ENCODE data around the gene LLGL2. TPM values are rescaled to one million over a fixed set of nuclear protein-coding genes. Genes with fewer than 3 reads are reported as not detected.

Gene LLGL2
- total and polyA plus RNA-seq, 10 of the 15 experiments (the other 5 are each of a cell fraction or from before 2014, with no cell fraction given) = 0.21 to 9.9 (median 4.5) TPM

- H3K27me3 ChIP-seq (replicated peaks in 1 of 2; ENCODE audit: control insufficient read depth in 2 of 2, insufficient read depth in 2 of 2, low read length in 1 of 2) = peaks cover 0 to 6% of the 10 kb centered on the region in 2 experiments; a peak in 2 of 4 replicates
- no peak overlapping the region for H2AFZ ChIP-seq (ENCODE audit: control insufficient read depth, low read depth, low read length)
- H3K27ac ChIP-seq (ENCODE audit: control insufficient read depth, insufficient read depth) = no peak overlapping the region
- no peak overlapping the region for H3K9ac ChIP-seq (ENCODE audit: control insufficient read depth, insufficient read depth, low read length)
- H3K9me3 ChIP-seq (replicated peaks; ENCODE audit: control insufficient read depth, insufficient read depth, low read length) = no peaks in the 10 kb centered on the region
- CTCF ChIA-PET = interaction anchor here (1.3 to 1.4 kb wide), 2 partner anchors 10 to 64 kb away, joined by 4 read pairs; partner anchors contain the start of gene TSEN54
- SMC1A ChIA-PET (ENCODE audit: uncharacterized antibody, unreplicated experiment) = interaction anchor here (0.7 to 1.6 kb wide), 3 partner anchors 8 to 44 kb away, joined by 3 to 4 read pairs (median 3); partner anchors contain the start of gene TSEN54
- H3K4me2 ChIP-seq (ENCODE audit: control insufficient read depth, insufficient read depth) = peak overlapping the region; percentile 91
- RAD21 ChIA-PET (ENCODE audit: unreplicated experiment) = interaction anchor here (0.7 to 1.0 kb wide), 2 partner anchors 10 to 23 kb away, joined by 3 to 5 read pairs; partner anchors contain the start of gene TSEN54
- WGBS (ENCODE audit: insufficient coverage, insufficient replicate concordance, low lambda C conversion rate, missing lambda C conversion rate) = 70% methylated on average over 12 of the region's 13 CpGs
- intact Hi-C loops (cut with micrococcal nuclease; ENCODE audit: unreplicated experiment) = no loop called here
- no peaks in the 10 kb centered on the region for H3K79me2 ChIP-seq (ENCODE audit: control insufficient read depth, insufficient read depth, low read length)
- POLR2A ChIA-PET = interaction anchor here (0.7 to 1.1 kb wide), 2 partner anchors 9 to 167 kb away, joined by 3 to 4 read pairs; no protein-coding TSS in a partner anchor
- H4K20me1 ChIP-seq (ENCODE audit: control insufficient read depth, insufficient read depth) = no peaks in the 10 kb centered on the region
- no TSS peak for BruUV-seq (replicated peaks)
- TF ChIP-seq ZNF384 (IDR thresholded peaks at IDR 0.05; ENCODE audit: borderline replicate concordance, low read depth, low read length) = no peak
- TF ChIP-seq SMAD1 (IDR thresholded peaks at IDR 0.05; ENCODE audit: low read depth, partially characterized antibody) = no peak
- no peak for TF ChIP-seq NFYA (IDR thresholded peaks at IDR 0.05; ENCODE audit: borderline replicate concordance, low read depth, low read length)
- no peak for TF ChIP-seq BCLAF1 (IDR thresholded peaks at IDR 0.05)
- TF ChIP-seq ATF2 (IDR thresholded peaks at IDR 0.05; ENCODE audit: low read length) = no peak
- TF ChIP-seq, protein P1, sequence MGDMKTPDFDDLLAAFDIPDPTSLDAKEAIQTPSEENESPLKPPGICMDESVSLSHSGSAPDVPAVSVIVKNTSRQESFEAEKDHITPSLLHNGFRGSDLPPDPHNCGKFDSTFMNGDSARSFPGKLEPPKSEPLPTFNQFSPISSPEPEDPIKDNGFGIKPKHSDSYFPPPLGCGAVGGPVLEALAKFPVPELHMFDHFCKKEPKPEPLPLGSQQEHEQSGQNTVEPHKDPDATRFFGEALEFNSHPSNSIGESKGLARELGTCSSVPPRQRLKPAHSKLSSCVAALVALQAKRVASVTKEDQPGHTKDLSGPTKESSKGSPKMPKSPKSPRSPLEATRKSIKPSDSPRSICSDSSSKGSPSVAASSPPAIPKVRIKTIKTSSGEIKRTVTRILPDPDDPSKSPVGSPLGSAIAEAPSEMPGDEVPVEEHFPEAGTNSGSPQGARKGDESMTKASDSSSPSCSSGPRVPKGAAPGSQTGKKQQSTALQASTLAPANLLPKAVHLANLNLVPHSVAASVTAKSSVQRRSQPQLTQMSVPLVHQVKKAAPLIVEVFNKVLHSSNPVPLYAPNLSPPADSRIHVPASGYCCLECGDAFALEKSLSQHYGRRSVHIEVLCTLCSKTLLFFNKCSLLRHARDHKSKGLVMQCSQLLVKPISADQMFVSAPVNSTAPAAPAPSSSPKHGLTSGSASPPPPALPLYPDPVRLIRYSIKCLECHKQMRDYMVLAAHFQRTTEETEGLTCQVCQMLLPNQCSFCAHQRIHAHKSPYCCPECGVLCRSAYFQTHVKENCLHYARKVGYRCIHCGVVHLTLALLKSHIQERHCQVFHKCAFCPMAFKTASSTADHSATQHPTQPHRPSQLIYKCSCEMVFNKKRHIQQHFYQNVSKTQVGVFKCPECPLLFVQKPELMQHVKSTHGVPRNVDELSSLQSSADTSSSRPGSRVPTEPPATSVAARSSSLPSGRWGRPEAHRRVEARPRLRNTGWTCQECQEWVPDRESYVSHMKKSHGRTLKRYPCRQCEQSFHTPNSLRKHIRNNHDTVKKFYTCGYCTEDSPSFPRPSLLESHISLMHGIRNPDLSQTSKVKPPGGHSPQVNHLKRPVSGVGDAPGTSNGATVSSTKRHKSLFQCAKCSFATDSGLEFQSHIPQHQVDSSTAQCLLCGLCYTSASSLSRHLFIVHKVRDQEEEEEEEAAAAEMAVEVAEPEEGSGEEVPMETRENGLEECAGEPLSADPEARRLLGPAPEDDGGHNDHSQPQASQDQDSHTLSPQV (IDR thresholded peaks at IDR 0.05) = no peak
- 0 out of 2 replicates have a peak, but pooled peaks cover 7% of the 10 kb centered on the region for H3K4me1 ChIP-seq (ENCODE audit: control insufficient read depth, insufficient read depth, low read length)
- in situ Hi-C loops (cut with MboI) = no loop called here
- DNase-seq (ENCODE audit: low read depth, low spot score) (no peak), FAIRE-seq (no peak), ATAC-seq (no peak)
- H3K4me3 ChIP-seq = peak overlapping the region; percentile 84; the same call in 1 of the 2 replicates
- no peaks in the 10 kb centered on the region; a peak in 1 of 4 replicates for H3K36me3 ChIP-seq (ENCODE audit: control insufficient read depth in 2 of 2, insufficient read depth in 2 of 2, low read length in 1 of 2)
Measured at GRCh38 chr17:75526555-75527270, 1.2 kb downstream of the LLGL2 start.
